GM23338 (cell line): Measurements from ENCODE around the gene IL22. TPM values are rescaled to one million over a fixed set of nuclear protein-coding genes. Genes with fewer than 3 reads are reported as not detected.

ENCODE experiments used
- ATAC-seq: fragments of 200-7000 bp; cut with Tn5 transposase; 3 replicates; pipeline ENCODE4 v1.9.1; 2020
- DNase-seq: peaks from one replicate; pipeline ENCODE4 v3.0.0-alpha.2; 2015; ENCODE audit warnings: low spot score
- H2AFZ ChIP-seq: fragments of 200-600 bp; sonication (generic); 2 replicates; pipeline ENCODE4 v1.8.0; 2016; ENCODE audit warnings: antibody characterized with exemption, mild to moderate bottlenecking, moderate library complexity
- H3F3A ChIP-seq: fragments of 200-600 bp; sonication (generic); replicated peaks from 2 replicates; pipeline ENCODE4 v1.8.0; 2017; ENCODE audit warnings: antibody characterized with exemption, mixed run types, low read depth
- H3K27ac ChIP-seq: fragments of 200-600 bp; sonication (generic); 2 replicates; pipeline ENCODE4 v1.6.1; 2016; ENCODE audit warnings: low read depth
- H3K27me3 ChIP-seq: fragments of 200-600 bp; sonication (generic); 2 replicates; pipeline ENCODE4 v1.8.0; 2016; ENCODE audit warnings: mild to moderate bottlenecking, mixed run types, moderate library complexity; ENCODE audit not compliant: insufficient read depth
- H3K36me3 ChIP-seq: fragments of 200-600 bp; sonication (generic); 2 replicates; pipeline ENCODE4 v1.8.0; 2016; ENCODE audit warnings: mild to moderate bottlenecking; ENCODE audit not compliant: insufficient read depth
- H3K4me1 ChIP-seq: fragments of 200-600 bp; sonication (generic); 2 replicates; pipeline ENCODE4 v1.8.0; 2016; ENCODE audit warnings: mild to moderate bottlenecking, moderate library complexity; ENCODE audit not compliant: insufficient read depth
- H3K4me2 ChIP-seq: fragments of 200-600 bp; sonication (generic); 2 replicates; pipeline ENCODE4 v1.7.1; 2017; ENCODE audit warnings: mixed run types
- H3K4me3 ChIP-seq: fragments of 200-600 bp; sonication (generic); 2 replicates; pipeline ENCODE4 v1.6.1; 2016; ENCODE audit warnings: mixed run types
- H3K79me2 ChIP-seq: fragments of 200-600 bp; sonication (generic); replicated peaks from 2 replicates; pipeline ENCODE4 v1.8.0; 2017; ENCODE audit warnings: mild to moderate bottlenecking; ENCODE audit not compliant: insufficient read depth
- H3K9me2 ChIP-seq: fragments of 200-600 bp; sonication (generic); 2 replicates; pipeline ENCODE4 v1.8.0; 2017; ENCODE audit not compliant: insufficient read depth
- H4K20me1 ChIP-seq: fragments of 200-600 bp; sonication (generic); replicated peaks from 2 replicates; pipeline ENCODE4 v1.8.0; 2017; ENCODE audit warnings: mild to moderate bottlenecking; ENCODE audit not compliant: insufficient read depth
- H3K27ac Mint-ChIP-seq: 2 replicates; pipeline ENCODE4 v1.8.0; 2020; ENCODE audit warnings: inconsistent platforms, mild to moderate bottlenecking, moderate library complexity, mixed read lengths
- H3K27me3 Mint-ChIP-seq: 3 replicates; pipeline ENCODE4 v1.8.0; 2022; ENCODE audit warnings: low read depth, mild to moderate bottlenecking, moderate library complexity, mixed read lengths, inconsistent platforms; ENCODE audit not compliant: insufficient read depth, poor library complexity
- H3K36me3 Mint-ChIP-seq: 3 replicates; pipeline ENCODE4 v1.8.0; 2021; ENCODE audit warnings: low read depth, mild to moderate bottlenecking, inconsistent platforms, moderate library complexity, mixed read lengths
- H3K4me1 Mint-ChIP-seq: 3 replicates; pipeline ENCODE4 v1.8.0; 2020; ENCODE audit warnings: mild to moderate bottlenecking, inconsistent platforms, mixed read lengths
- H3K4me3 Mint-ChIP-seq: 3 replicates; pipeline ENCODE4 v1.8.0; 2021; ENCODE audit warnings: moderate library complexity, mild to moderate bottlenecking, inconsistent platforms, mixed read lengths
- H3K9me3 Mint-ChIP-seq: 3 replicates; pipeline ENCODE4 v1.8.0; 2020; ENCODE audit warnings: moderate library complexity, mild to moderate bottlenecking, inconsistent platforms, mixed read lengths
- CTCF ChIP-seq, 2 experiments: fragments of 200-600 bp in 1 of 2; sonication (generic) in 1 of 2; conservative IDR thresholded peaks; 2 replicates each; pipeline versions ENCODE4 v1.5.1 to v1.6.1; 2016 to 2017; ENCODE audit warnings: antibody characterized with exemption in 2 of 2, low read depth in 2 of 2, mild to moderate bottlenecking in 2 of 2, moderate library complexity in 1 of 2
- EZH2phosphoT487 ChIP-seq: fragments of 200-600 bp; sonication (generic); IDR thresholded peaks from one replicate; pipeline ENCODE4 v1.8.1; 2018; ENCODE audit warnings: antibody characterized with exemption; ENCODE audit not compliant: unreplicated experiment
- JUNB ChIP-seq: IDR thresholded peaks from one replicate; pipeline ENCODE4 v1.6.1; 2016; ENCODE audit warnings: antibody characterized with exemption; ENCODE audit not compliant: unreplicated experiment
- POLR2AphosphoS5 ChIP-seq: IDR thresholded peaks from 2 replicates; pipeline ENCODE4 v1.6.1; 2016; ENCODE audit warnings: antibody characterized with exemption, low read depth
- STAT1 ChIP-seq: IDR thresholded peaks from one replicate; pipeline ENCODE4 v1.6.1; 2016; ENCODE audit warnings: antibody characterized with exemption; ENCODE audit not compliant: unreplicated experiment
- ZNF114 ChIP-seq: fragments of 250-450 bp; sonication (Bioruptor Pico); IDR thresholded peaks from 2 replicates; pipeline ENCODE4 v1.5.0; 2020; ENCODE audit warnings: mild to moderate bottlenecking, moderate library complexity
- ZNF331 ChIP-seq: fragments of 250-450 bp; sonication (Bioruptor Pico); IDR thresholded peaks from 2 replicates; pipeline ENCODE4 v1.5.0; 2020; ENCODE audit warnings: low read depth, mild to moderate bottlenecking, moderate library complexity
- polyA plus RNA-seq: library from polyadenylated mRNA; unstranded; fragments of >200 nt; fragmentation: Nextera tagmentation; extraction: Ambion mirVana; gene quantifications from 2 replicates; pipeline ENCODE4 v1.2.1, GENCODE V29; 2016
- total RNA-seq: library from RNA; depleted of rRNA; stranded (reverse); fragments of >200 nt; shearing (Covaris generic); gene quantifications from 2 replicates; pipeline ENCODE4 v1.2.3, GENCODE V29; 2014
- TF ChIP-seq, protein P1 (sequence below): IDR thresholded peaks from 2 replicates; pipeline ENCODE4 v1.6.1; 2016; ENCODE audit warnings: antibody characterized with exemption
- TF ChIP-seq, protein P2 (sequence below): IDR thresholded peaks from one replicate; pipeline ENCODE4 v1.6.1; 2018; ENCODE audit warnings: antibody characterized with exemption; ENCODE audit not compliant: unreplicated experiment

The IL22 gene
- total and polyA plus RNA-seq, 2 experiments from 2014 or later, result not detected

GRCh38 chr12:68261896-68262295 lies 8.5 kb upstream of the IL22 start:
- no peak for TF ChIP-seq EZH2phosphoT487

GRCh38 chr12:68260153-68260552 lies 6.7 kb upstream of the IL22 start:
- Histone ChIP-seq H3K79me2 (no peaks in the 10 kb centered on the region), H3F3A (no peaks in the 10 kb centered on the region), H3K27me3 (no peaks in the 10 kb centered on the region), H3K4me2 (no peak overlapping the region), H2AFZ (no peak overlapping the region), H3K27ac (no peak overlapping the region), H4K20me1 (no peaks in the 10 kb centered on the region), H3K9me2 (peaks cover 4% of the 10 kb centered on the region; the same call in 1 of the 2 replicates), H3K36me3 (no peaks in the 10 kb centered on the region), H3K4me1 (peaks cover 20% of the 10 kb centered on the region), H3K4me3 (no peak overlapping the region)
- DNase-seq (no peak), ATAC-seq (no peak)
- Mint-ChIP-seq H3K4me3 (no peak overlapping the region), H3K27me3 (no peaks in the 10 kb centered on the region), H3K9me3 (no peaks in the 10 kb centered on the region), H3K36me3 (no peaks in the 10 kb centered on the region), H3K27ac (no peak overlapping the region), H3K4me1 (peaks cover 12% of the 10 kb centered on the region)
- no peak for TF ChIP-seq ZNF114
- TF ChIP-seq ZNF331 (CRISPR knock-in tag), result no peak
- TF ChIP-seq, protein P1, sequence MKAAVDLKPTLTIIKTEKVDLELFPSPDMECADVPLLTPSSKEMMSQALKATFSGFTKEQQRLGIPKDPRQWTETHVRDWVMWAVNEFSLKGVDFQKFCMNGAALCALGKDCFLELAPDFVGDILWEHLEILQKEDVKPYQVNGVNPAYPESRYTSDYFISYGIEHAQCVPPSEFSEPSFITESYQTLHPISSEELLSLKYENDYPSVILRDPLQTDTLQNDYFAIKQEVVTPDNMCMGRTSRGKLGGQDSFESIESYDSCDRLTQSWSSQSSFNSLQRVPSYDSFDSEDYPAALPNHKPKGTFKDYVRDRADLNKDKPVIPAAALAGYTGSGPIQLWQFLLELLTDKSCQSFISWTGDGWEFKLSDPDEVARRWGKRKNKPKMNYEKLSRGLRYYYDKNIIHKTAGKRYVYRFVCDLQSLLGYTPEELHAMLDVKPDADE, result no peak
- TF ChIP-seq CTCF (conservative IDR thresholded peaks at IDR 0.05; ENCODE audit: low read depth in 2 of 2), result no peak
- TF ChIP-seq JUNB, result no peak
- TF ChIP-seq STAT1, result no peak
- TF ChIP-seq, protein P2, sequence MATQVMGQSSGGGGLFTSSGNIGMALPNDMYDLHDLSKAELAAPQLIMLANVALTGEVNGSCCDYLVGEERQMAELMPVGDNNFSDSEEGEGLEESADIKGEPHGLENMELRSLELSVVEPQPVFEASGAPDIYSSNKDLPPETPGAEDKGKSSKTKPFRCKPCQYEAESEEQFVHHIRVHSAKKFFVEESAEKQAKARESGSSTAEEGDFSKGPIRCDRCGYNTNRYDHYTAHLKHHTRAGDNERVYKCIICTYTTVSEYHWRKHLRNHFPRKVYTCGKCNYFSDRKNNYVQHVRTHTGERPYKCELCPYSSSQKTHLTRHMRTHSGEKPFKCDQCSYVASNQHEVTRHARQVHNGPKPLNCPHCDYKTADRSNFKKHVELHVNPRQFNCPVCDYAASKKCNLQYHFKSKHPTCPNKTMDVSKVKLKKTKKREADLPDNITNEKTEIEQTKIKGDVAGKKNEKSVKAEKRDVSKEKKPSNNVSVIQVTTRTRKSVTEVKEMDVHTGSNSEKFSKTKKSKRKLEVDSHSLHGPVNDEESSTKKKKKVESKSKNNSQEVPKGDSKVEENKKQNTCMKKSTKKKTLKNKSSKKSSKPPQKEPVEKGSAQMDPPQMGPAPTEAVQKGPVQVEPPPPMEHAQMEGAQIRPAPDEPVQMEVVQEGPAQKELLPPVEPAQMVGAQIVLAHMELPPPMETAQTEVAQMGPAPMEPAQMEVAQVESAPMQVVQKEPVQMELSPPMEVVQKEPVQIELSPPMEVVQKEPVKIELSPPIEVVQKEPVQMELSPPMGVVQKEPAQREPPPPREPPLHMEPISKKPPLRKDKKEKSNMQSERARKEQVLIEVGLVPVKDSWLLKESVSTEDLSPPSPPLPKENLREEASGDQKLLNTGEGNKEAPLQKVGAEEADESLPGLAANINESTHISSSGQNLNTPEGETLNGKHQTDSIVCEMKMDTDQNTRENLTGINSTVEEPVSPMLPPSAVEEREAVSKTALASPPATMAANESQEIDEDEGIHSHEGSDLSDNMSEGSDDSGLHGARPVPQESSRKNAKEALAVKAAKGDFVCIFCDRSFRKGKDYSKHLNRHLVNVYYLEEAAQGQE, result no peak
- TF ChIP-seq POLR2AphosphoS5, result no peak

More at GRCh38 chr12:68261896-68262295, 8.5 kb upstream of the IL22 start:
- Mint-ChIP-seq H3K4me1 (peaks cover 12% of the 10 kb centered on the region), H3K36me3 (no peaks in the 10 kb centered on the region), H3K4me3 (no peak overlapping the region), H3K27me3 (no peaks in the 10 kb centered on the region), H3K9me3 (no peaks in the 10 kb centered on the region), H3K27ac (no peak overlapping the region)
- H3K4me1 ChIP-seq, result peaks cover 20% of the 10 kb centered on the region
- no peaks in the 10 kb centered on the region for H3K36me3 ChIP-seq
- no peaks in the 10 kb centered on the region for H3K27me3 ChIP-seq
- no peak overlapping the region for H3K27ac ChIP-seq
- DNase-seq (no peak), ATAC-seq (no peak)
- H3K4me3 ChIP-seq, result no peak overlapping the region
- H3K9me2 ChIP-seq, result peaks cover 5% of the 10 kb centered on the region
- no peaks in the 10 kb centered on the region for H3K79me2 ChIP-seq
- H4K20me1 ChIP-seq, result no peaks in the 10 kb centered on the region
- H3F3A ChIP-seq, result no peaks in the 10 kb centered on the region
- H3K4me2 ChIP-seq, result no peak overlapping the region
- no peak overlapping the region for H2AFZ ChIP-seq
